Measurements from ENCODE around the gene SLC18A3.

DNA sequence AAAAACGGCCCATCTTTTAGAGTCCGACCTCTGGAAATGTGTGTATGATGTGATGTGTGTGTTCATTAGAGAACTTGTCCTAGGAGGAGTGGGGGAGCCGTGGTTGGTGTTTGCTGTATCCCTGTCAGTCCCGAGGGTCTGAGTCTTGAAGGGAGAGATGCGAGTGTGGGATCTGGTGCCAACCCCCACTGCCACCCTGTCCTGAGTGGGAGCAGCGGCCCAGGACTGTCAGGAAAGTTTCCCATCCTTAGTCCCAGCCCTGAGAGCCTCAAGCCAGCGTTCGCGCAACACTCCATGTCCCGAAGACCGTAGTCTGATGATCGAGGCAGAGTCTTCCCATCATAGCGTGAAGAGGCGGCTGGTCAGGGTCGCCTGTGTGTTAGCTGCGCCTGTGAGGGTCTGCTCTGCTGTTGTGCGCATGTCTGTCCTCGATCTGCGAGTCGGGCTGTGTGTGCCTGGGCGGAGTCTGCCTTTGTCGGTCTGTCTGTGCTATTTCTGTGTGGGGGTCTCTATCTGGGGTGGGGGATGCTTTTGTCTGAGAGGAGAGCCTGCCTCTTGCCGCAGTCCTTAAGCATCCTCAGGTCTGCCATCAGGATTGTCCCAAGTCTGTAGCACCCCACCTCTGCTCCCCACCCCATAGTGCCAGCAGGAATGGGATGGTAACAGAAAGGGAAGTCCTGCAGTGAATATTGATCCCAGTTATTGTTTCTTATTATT lies 3.2 kb downstream of the SLC18A3 start:
- TF ChIP-seq CREB1 (IDR thresholded peaks at IDR 0.05; ENCODE audit: low read depth) (no peak), FOXM1 (IDR thresholded peaks at IDR 0.05; ENCODE audit: borderline replicate concordance, low read depth) (no peak), YY1 (IDR thresholded peaks at IDR 0.05; ENCODE audit: low read depth) (no peak), EP300 (IDR thresholded peaks at IDR 0.05; ENCODE audit: borderline replicate concordance) (no peak), TAF1 (IDR thresholded peaks at IDR 0.05; ENCODE audit: low read depth) (no peak), TEAD4 (IDR thresholded peaks at IDR 0.05) (no peak), EGR1 (IDR thresholded peaks at IDR 0.05) (no peak), ZBTB7A (IDR thresholded peaks at IDR 0.05; ENCODE audit: low read depth) (no peak), CEBPB (IDR thresholded peaks at IDR 0.05) (no peak)
- TF ChIP-seq, protein P1, sequence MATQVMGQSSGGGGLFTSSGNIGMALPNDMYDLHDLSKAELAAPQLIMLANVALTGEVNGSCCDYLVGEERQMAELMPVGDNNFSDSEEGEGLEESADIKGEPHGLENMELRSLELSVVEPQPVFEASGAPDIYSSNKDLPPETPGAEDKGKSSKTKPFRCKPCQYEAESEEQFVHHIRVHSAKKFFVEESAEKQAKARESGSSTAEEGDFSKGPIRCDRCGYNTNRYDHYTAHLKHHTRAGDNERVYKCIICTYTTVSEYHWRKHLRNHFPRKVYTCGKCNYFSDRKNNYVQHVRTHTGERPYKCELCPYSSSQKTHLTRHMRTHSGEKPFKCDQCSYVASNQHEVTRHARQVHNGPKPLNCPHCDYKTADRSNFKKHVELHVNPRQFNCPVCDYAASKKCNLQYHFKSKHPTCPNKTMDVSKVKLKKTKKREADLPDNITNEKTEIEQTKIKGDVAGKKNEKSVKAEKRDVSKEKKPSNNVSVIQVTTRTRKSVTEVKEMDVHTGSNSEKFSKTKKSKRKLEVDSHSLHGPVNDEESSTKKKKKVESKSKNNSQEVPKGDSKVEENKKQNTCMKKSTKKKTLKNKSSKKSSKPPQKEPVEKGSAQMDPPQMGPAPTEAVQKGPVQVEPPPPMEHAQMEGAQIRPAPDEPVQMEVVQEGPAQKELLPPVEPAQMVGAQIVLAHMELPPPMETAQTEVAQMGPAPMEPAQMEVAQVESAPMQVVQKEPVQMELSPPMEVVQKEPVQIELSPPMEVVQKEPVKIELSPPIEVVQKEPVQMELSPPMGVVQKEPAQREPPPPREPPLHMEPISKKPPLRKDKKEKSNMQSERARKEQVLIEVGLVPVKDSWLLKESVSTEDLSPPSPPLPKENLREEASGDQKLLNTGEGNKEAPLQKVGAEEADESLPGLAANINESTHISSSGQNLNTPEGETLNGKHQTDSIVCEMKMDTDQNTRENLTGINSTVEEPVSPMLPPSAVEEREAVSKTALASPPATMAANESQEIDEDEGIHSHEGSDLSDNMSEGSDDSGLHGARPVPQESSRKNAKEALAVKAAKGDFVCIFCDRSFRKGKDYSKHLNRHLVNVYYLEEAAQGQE (IDR thresholded peaks at IDR 0.05; ENCODE audit: low read depth): no peak
- TF ChIP-seq, protein P2, sequence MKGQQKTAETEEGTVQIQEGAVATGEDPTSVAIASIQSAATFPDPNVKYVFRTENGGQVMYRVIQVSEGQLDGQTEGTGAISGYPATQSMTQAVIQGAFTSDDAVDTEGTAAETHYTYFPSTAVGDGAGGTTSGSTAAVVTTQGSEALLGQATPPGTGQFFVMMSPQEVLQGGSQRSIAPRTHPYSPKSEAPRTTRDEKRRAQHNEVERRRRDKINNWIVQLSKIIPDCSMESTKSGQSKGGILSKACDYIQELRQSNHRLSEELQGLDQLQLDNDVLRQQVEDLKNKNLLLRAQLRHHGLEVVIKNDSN (IDR thresholded peaks at IDR 0.05): no peak
- TF ChIP-seq, protein P3, sequence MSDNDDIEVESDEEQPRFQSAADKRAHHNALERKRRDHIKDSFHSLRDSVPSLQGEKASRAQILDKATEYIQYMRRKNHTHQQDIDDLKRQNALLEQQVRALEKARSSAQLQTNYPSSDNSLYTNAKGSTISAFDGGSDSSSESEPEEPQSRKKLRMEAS (IDR thresholded peaks at IDR 0.05): no peak
